Fibroblast of the aortic adventitia (primary cell): ENCODE measurements around the gene ASB3. TPM values are rescaled to one million over a fixed set of nuclear protein-coding genes. Genes with fewer than 3 reads are reported as not detected.
A peak's percentile ranks its signal among the peaks of the same experiment; 100 is the strongest.
"Not testable (repeated sequence)": the region's sequence is repeated elsewhere in the genome, so short reads cannot be mapped to it uniquely, and the experiment has no call there.

Source experiments
- DNase-seq: peaks from one replicate; pipeline ENCODE4 v3.0.0-alpha.2; 2010; ENCODE audit warnings: low read depth
- H3K4me3 ChIP-seq: 2 replicates; pipeline ENCODE4 v1.5.1; 2011; ENCODE audit warnings: low read depth, mild to moderate bottlenecking, control low read depth, low read length, moderate library complexity
- total RNA-seq: library from RNA; depleted of rRNA; stranded (reverse); fragments of >200 nt; gene quantifications from 2 replicates; pipeline ENCODE4 v1.2.3, GENCODE V29; 2012; ENCODE audit warnings: low replicate concordance
- TF ChIP-seq, protein P1 (sequence below): IDR thresholded peaks from 2 replicates; pipeline ENCODE4 v1.5.1; 2011; ENCODE audit warnings: mild to moderate bottlenecking, low read length, control low read depth, inconsistent platforms; ENCODE audit not compliant: insufficient read depth

ASB3 gene, protein sequence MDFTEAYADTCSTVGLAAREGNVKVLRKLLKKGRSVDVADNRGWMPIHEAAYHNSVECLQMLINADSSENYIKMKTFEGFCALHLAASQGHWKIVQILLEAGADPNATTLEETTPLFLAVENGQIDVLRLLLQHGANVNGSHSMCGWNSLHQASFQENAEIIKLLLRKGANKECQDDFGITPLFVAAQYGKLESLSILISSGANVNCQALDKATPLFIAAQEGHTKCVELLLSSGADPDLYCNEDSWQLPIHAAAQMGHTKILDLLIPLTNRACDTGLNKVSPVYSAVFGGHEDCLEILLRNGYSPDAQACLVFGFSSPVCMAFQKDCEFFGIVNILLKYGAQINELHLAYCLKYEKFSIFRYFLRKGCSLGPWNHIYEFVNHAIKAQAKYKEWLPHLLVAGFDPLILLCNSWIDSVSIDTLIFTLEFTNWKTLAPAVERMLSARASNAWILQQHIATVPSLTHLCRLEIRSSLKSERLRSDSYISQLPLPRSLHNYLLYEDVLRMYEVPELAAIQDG
- total RNA-seq: 15.5 and 27.9 TPM in 2 replicates

DNA sequence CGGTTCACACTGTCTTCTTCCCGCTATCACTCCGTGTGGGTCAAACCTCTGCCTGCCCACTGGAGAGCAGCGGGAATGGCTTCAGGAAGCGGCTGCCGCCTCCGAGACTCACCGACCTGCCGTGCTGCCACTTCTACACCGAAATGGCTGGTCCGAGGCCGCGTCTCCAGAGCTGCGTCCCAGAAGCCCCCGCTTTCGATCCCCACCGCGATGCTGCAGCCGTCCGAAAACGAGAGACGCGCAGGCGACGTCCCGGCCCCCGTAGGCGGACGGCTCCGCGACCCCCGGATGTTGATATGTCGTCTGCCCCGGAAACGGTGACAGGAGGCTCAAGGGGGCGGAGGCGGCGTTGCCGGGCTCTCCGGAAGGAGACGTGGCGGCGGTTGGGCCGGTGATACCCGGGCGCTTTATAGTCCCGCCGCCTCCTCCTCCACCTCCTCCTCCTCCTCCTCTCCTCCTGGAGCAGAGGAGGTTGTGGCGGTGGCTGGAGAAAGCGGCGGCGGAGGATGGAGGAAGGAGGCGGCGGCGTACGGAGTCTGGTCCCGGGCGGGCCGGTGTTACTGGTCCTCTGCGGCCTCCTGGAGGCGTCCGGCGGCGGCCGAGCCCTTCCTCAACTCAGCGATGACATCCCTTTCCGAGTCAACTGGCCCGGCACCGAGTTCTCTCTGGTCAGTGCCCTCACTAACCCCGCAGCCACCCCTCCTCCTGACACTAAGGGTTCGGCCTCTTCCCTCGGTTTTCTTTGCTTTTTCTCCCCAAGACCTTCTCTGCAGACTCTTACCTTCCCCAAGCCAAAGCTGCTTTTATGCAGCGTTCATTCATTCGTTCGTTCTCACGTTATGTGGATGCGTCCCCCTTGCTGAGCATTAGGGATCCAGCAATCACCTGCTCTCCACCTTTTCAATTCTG, at the start of gene ASB3, which contains the start of gene ERLEC1:
Gene ASB3 (minus strand): TSS at position 249 of the 909 bp plus-strand sequence. CDS start 21,381 bp downstream, outside the sequence.
Gene ERLEC1 (plus strand): TSS at position 340 of the 909 bp plus-strand sequence. CDS start 167 bp downstream, at position 507.
- H3K4me3 ChIP-seq: peak within 1 kb of the TSS; percentile 94
- peak; percentile 73 for DNase-seq
- TF ChIP-seq, protein P1, sequence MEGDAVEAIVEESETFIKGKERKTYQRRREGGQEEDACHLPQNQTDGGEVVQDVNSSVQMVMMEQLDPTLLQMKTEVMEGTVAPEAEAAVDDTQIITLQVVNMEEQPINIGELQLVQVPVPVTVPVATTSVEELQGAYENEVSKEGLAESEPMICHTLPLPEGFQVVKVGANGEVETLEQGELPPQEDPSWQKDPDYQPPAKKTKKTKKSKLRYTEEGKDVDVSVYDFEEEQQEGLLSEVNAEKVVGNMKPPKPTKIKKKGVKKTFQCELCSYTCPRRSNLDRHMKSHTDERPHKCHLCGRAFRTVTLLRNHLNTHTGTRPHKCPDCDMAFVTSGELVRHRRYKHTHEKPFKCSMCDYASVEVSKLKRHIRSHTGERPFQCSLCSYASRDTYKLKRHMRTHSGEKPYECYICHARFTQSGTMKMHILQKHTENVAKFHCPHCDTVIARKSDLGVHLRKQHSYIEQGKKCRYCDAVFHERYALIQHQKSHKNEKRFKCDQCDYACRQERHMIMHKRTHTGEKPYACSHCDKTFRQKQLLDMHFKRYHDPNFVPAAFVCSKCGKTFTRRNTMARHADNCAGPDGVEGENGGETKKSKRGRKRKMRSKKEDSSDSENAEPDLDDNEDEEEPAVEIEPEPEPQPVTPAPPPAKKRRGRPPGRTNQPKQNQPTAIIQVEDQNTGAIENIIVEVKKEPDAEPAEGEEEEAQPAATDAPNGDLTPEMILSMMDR: no peak

DNA sequence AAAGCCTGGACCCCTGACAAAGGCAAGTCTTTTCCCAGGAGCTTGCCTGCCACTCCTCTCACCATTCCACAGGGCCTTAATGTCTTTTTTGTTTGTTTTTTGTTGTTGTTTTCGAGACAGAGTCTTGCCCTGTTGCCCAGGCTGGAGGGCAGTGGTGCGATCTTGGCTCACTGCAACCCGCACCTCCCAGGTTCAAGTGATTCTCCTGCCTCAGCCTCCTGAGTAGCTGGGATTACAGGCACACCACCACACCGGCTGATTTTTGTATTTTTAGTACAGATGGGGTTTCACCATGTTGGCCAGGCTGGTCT, 43.2 kb upstream of the ASB3 start:
- not testable (repeated sequence) for H3K4me3 ChIP-seq, DNase-seq

DNA sequence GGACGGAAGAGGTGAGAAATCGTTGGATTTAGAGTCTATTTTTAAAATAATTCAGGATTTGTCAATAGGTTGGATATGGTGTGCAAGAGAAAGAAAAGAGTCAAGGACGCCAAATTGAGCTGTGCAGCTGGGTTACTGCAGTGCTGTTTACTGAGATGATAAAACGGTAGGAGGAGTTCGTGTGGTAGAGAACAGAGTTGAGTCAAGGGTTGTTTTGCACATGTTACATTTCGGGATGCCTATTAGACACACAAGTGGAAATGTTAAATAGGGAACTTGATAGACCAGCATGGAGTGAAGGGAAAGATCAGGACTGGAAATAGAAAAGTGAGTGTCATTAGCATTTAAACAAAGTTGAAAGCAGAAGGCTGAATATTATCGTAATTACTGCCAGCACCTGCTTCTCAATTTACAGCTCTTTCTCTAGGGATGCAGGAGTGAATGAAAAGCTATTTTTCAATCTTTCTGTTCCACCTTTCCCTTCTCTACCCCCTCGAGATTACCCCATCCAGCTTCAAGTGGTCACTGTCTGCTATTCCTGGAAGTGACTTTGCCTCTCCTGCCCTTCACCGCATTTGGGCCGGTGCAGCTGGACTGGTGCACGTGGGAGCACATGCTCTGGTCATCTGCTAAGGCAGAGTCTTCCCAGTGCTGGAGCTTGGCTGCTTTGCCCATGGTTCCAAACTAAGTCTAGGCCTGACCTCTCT, 42.7 kb upstream of the ASB3 start:
- no peak for DNase-seq
- TF ChIP-seq, protein P1: no peak
- H3K4me3 ChIP-seq: no peak overlapping the region

DNA sequence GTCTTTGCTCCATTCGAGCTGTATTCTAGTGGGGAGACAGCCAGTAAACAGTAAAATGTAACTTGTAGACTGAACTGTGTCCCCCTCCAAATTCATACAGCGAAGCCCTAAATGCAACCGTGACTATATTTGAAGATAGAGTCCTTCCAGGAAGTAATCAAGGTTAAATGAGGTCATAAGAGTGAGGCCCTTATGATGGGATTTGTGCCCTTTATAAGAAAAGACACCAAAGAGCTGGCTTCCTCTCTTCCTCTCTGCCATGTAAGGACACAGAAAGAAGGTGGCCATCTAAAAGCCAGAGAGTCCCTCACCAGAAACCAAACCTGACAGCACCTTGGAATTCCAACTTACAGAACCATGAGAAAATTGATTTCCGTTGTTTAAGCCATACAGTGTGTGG, 41.6 kb upstream of the ASB3 start:
- TF ChIP-seq, protein P1: no peak
- H3K4me3 ChIP-seq: no peak overlapping the region
- DNase-seq: no peak

DNA sequence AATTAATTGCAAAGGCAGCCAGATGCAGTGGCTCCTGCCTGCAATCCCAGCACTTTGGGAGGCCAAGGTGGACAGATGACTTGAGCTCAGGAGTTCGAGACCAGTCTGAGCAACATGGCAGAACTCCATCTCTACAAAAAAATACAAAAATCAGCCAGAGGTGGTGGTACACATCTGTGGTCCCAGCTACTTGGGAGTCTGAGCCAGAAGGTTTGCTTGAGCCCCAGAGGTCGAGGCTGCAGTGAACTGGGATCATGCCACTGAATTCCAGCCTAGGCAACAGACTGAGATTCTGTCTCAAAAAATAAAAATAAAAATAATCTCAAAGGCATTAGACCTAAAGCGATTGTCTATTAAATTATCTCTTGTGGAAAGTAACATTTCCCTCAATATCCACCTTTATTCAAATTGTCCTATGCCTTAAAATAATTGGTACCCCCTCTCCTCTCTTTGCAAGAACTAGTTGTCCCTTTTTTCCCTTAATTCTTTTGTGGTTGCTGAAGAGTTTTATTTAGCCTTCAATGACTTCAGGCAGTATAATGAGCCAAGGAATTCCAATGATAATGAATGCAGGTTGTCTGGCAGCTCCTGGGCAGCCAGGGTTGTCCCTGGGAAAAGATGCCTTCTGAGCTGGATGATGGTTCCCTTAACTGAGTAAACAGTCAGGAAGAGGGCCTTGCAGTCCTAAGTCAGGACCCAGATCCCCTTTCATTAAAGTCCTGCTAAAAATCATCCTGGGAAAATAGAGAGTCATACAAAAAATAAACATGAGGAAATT, 40.8 kb upstream of the ASB3 start:
- TF ChIP-seq, protein P1: no peak
- no peak for DNase-seq
- H3K4me3 ChIP-seq: no peak overlapping the region

DNA sequence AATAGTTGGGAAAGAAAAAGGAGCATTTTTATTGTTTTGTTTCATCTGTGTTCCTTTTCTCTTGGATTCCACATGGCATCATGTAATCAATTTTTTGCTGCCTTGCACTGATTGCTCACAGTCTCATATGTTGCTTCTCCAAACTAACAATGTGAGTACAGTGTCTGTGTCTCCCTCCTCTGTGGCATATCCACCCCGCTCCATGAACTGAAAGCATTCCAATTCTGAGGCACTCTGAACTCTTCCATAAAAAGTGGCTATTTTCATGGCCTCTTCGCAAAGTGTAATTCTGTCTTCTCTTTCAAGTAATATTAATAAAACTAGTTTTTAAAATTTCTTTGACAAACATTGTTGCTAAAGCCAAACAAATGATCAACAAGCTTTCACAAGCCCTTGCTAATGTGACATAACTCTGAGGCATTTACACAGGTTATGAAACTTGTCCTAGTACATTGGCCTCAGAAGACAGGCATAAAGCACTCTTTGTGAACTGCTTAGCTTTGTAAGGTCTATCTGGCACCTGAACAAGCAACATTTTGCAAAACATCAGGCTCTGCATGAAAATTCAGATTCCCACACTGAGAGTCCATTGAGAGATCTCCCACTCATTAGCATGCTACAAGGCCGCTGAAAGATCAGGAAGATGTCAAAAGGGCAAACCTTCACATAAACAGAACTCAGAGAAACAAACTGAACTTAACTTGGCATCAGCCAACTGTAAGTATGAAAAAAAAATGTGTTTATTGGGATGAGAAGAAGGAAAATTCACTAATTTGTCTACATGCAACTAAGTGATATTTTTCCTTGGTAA, 40.0 kb upstream of the ASB3 start:
- H3K4me3 ChIP-seq: no peak overlapping the region
- no peak for DNase-seq
- TF ChIP-seq, protein P1: no peak
